Stomach (tissue), 4 donors: ENCODE data around the gene RELN.

Source experiments
- CTCF ChIP-seq, 7 experiments: fragments of 450-650 bp in 4 of 7; fragments of 200-600 bp in 3 of 7; sonication (generic) in 3 of 7; IDR thresholded peaks; one replicate each; pipeline ENCODE4 v1.5.1; 2016 to 2019; ENCODE audit warnings: antibody characterized with exemption in 7 of 7, control low read depth in 2 of 7, mild to moderate bottlenecking in 1 of 7
- EP300 ChIP-seq: sonication (generic); formaldehyde crosslinking; IDR thresholded peaks from one replicate; pipeline ENCODE4 v1.6.1; 2017; ENCODE audit warnings: antibody characterized with exemption

- TF ChIP-seq EP300 (no peak), CTCF (IDR thresholded peaks at IDR 0.05) (no peak)
Observed at GRCh38 chr7:103794424-103794823, 195.0 kb downstream of the RELN start.
